ENCODE results near the gene CLCF1.

- TF ChIP-seq, protein P1, sequence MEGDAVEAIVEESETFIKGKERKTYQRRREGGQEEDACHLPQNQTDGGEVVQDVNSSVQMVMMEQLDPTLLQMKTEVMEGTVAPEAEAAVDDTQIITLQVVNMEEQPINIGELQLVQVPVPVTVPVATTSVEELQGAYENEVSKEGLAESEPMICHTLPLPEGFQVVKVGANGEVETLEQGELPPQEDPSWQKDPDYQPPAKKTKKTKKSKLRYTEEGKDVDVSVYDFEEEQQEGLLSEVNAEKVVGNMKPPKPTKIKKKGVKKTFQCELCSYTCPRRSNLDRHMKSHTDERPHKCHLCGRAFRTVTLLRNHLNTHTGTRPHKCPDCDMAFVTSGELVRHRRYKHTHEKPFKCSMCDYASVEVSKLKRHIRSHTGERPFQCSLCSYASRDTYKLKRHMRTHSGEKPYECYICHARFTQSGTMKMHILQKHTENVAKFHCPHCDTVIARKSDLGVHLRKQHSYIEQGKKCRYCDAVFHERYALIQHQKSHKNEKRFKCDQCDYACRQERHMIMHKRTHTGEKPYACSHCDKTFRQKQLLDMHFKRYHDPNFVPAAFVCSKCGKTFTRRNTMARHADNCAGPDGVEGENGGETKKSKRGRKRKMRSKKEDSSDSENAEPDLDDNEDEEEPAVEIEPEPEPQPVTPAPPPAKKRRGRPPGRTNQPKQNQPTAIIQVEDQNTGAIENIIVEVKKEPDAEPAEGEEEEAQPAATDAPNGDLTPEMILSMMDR (IDR thresholded peaks at IDR 0.05), result no peak
- TF ChIP-seq POLR2A (IDR thresholded peaks at IDR 0.05), result no peak
- no peak for TF ChIP-seq POLR2AphosphoS5 (IDR thresholded peaks at IDR 0.05)
These were observed 33.1 kb upstream of the CLCF1 start for GRCh38 chr11:67406420-67406968.
